Stomach (tissue), 9 donors: ENCODE data around the gene CLMP. TPM values are rescaled to one million over a fixed set of nuclear protein-coding genes. Genes with fewer than 3 reads are reported as not detected.

Experiments used
- DNase-seq, 2 donors: peaks; one replicate each; pipeline versions ENCODE4 v3.0.0 to v3.0.0-alpha.2; 2013 to 2019
- H3K27ac ChIP-seq, 5 donors: fragments of 200-600 bp in 4 of 5; sonication (generic) in 4 of 5; one replicate each; pipeline ENCODE4 v1.5.1; 2013 to 2019; ENCODE audit warnings: mild to moderate bottlenecking in 1 of 5, moderate library complexity in 1 of 5
- H3K27me3 ChIP-seq, 3 donors: fragments of 200-600 bp; sonication (generic); one replicate each; pipeline ENCODE4 v1.5.1; 2017 to 2019; ENCODE audit warnings: mixed run types in 1 of 3
- H3K36me3 ChIP-seq, 4 donors: fragments of 200-600 bp; sonication (generic); 1 replicate in 3 of 4; 2 replicates in 1 of 4; pipeline ENCODE4 v1.5.1; 2016 to 2019
- H3K4me1 ChIP-seq, 4 donors: fragments of 200-600 bp; sonication (generic); one replicate each; pipeline ENCODE4 v1.5.1; 2016 to 2019
- H3K4me3 ChIP-seq, 4 donors: fragments of 200-600 bp; sonication (generic) in 3 of 4; one replicate each; pipeline ENCODE4 v1.5.1; 2016 to 2019; ENCODE audit warnings: mild to moderate bottlenecking in 1 of 4
- H3K9me3 ChIP-seq, 4 donors: fragments of 200-600 bp; sonication (generic); one replicate each; pipeline ENCODE4 v1.5.1; 2016 to 2019
- EP300 ChIP-seq: sonication (generic); formaldehyde crosslinking; IDR thresholded peaks from one replicate; pipeline ENCODE4 v1.6.1; 2017; ENCODE audit warnings: antibody characterized with exemption
- POLR2A ChIP-seq, 4 donors: fragments of 450-650 bp; IDR thresholded peaks; one replicate each; pipeline ENCODE4 v1.6.1; 2016; ENCODE audit warnings: antibody characterized with exemption in 4 of 4, control low read depth in 2 of 4, mild to moderate bottlenecking in 1 of 4, moderate library complexity in 1 of 4
- POLR2AphosphoS5 ChIP-seq, 3 donors: sonication (generic); formaldehyde crosslinking; IDR thresholded peaks; one replicate each; pipeline ENCODE4 v1.6.1; 2016; ENCODE audit warnings: antibody characterized with exemption in 3 of 3
- WGBS, 5 donors: extraction: QIAGEN DNeasy Blood & Tissue Kit in 3 of 5; methylation state at CpG; one replicate each; pipeline versions ENCODE4 v1.1.5 to v1.1.7; 2013 to 2018; 5-methylcytosine and 5-hydroxymethylcytosine counted together
- intact Hi-C: fragments of 100-400 bp; cut with DNase I; formaldehyde crosslinking; loops from one replicate; pipeline ENCODE4 v1.15.1; 2023; ENCODE audit warnings: low total_unique reads
- polyA plus RNA-seq, 3 donors: library from polyadenylated mRNA; stranded (reverse); fragments of 200-250 nt; gene quantifications; one replicate each; pipeline ENCODE4 v1.2.3, GENCODE V29; 2013
- small RNA-seq, 4 donors: library from RNA; depleted of rRNA; stranded (forward); fragments of <200 nt; gene quantifications; one replicate each; pipeline ENCODE3, GENCODE V24; 2016
- total RNA-seq, 5 donors: library from RNA; depleted of rRNA; stranded (reverse); fragments of >200 nt; gene quantifications; one replicate each; pipeline versions ENCODE4 v1.1.0 to v1.2.3, GENCODE V29; 2014 to 2016
- TF ChIP-seq, protein P1 (sequence below), 7 experiments: fragments of 450-650 bp in 4 of 7; fragments of 200-600 bp in 3 of 7; sonication (generic) in 3 of 7; IDR thresholded peaks; one replicate each; pipeline ENCODE4 v1.5.1; 2016 to 2019; ENCODE audit warnings: antibody characterized with exemption in 7 of 7, control low read depth in 2 of 7, mild to moderate bottlenecking in 1 of 7
- donor health status: healthy with polysubstance abuse.
- donor health status: Bipolar disorder and iron deficiency.
- donor health status: healthy.

Gene CLMP
- total and polyA plus RNA-seq, 8 donors, result 4.9 to 81.2 (median 40.5) TPM

DNA sequence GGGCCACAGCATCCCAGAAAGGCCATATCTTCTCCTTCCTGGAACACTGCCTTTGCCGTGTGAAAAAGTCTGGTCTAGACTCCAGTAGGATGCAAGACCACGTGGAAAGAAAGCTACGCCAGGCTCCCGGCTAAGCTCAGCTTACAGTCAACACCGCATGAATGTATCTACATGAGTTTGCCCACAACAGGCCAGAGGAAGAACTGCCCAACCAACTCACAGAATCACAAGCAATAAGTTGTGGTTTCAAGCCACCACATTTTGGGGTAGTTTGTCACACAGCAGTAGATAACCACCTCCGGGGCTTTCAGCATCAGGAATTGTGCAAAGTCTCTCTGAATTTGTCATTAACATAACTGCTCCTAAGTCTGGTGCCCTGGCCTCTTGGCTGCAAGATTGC is 160.5 kb downstream of the CLMP start:
- DNase-seq, result no peak
- H3K27me3 ChIP-seq, result no peaks in the 10 kb centered on the region

DNA sequence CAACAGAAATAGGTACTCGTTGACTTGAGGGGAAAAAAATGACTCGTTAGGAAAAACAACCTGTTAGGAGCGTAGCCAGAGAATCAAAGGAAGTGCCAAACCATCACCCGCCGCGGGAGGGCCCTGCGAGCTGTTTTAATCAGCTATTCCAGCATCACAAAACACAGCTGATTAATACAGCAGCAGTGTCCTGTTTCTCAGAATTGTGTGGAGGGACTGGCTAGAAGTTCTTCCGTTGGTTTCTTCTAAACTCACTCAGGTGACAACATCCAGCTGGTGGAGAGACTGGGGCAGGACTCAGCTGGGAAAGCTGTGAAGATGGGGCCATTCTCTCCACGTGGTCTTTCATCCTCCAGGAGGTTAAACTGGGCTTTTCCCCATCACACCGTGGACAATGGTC is 161.2 kb downstream of the CLMP start:
- intact Hi-C loops, result no loop called here
- 44 to 53% (median 52%) methylated on average over 10 of the region's 10 CpGs for WGBS, 5 donors

More for the DNA sequence above, 160.5 kb downstream of the CLMP start:
- Histone ChIP-seq H3K4me3 (no peak overlapping the region), H3K27ac (no peak overlapping the region), H3K9me3 (no peaks in the 10 kb centered on the region), H3K4me1 (no peaks in the 10 kb centered on the region), H3K36me3 (no peaks in the 10 kb centered on the region)
- WGBS, 5 donors, result 75 to 90% (median 78%) methylated on average over 5 to 6 of the region's 6 CpGs
- TF ChIP-seq POLR2AphosphoS5 (IDR thresholded peaks at IDR 0.05) (no peak), EP300 (no peak), POLR2A (IDR thresholded peaks at IDR 0.05) (no peak)
- TF ChIP-seq, protein P1, sequence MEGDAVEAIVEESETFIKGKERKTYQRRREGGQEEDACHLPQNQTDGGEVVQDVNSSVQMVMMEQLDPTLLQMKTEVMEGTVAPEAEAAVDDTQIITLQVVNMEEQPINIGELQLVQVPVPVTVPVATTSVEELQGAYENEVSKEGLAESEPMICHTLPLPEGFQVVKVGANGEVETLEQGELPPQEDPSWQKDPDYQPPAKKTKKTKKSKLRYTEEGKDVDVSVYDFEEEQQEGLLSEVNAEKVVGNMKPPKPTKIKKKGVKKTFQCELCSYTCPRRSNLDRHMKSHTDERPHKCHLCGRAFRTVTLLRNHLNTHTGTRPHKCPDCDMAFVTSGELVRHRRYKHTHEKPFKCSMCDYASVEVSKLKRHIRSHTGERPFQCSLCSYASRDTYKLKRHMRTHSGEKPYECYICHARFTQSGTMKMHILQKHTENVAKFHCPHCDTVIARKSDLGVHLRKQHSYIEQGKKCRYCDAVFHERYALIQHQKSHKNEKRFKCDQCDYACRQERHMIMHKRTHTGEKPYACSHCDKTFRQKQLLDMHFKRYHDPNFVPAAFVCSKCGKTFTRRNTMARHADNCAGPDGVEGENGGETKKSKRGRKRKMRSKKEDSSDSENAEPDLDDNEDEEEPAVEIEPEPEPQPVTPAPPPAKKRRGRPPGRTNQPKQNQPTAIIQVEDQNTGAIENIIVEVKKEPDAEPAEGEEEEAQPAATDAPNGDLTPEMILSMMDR (IDR thresholded peaks at IDR 0.05), result no peak
- intact Hi-C loops, result no loop called here

DNA sequence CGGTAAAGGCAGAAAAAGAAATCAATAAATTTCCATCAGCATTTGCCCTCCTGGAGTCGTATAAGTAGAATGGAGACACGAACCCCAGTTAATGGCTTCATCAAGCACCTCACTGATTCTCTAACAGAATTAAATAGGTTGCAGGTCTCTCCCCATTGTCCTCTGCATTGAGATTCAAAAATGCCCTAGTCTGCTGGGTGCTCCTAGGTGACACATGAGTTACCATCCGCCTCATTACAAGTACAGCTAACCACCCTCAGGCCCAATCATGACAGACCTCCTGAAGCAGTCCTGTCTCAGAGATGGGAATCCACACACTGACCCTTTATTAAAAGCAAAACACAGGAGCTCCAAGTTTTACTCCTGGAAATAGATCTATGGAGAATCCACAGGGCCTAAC is 164.5 kb downstream of the CLMP start:
- TF ChIP-seq, protein P1 (IDR thresholded peaks at IDR 0.05), result no peak
- no peak for TF ChIP-seq POLR2AphosphoS5 (IDR thresholded peaks at IDR 0.05)
- TF ChIP-seq POLR2A (IDR thresholded peaks at IDR 0.05), result no peak
- no peak for TF ChIP-seq EP300
- DNase-seq, result no peak
- H3K4me1 ChIP-seq, result no peaks in the 10 kb centered on the region
- WGBS, 5 donors, result 53 to 67% (median 61%) methylated on average over 4 of the region's 4 CpGs
- intact Hi-C loops, result no loop called here
- no peak overlapping the region for H3K27ac ChIP-seq
- no peaks in the 10 kb centered on the region for H3K36me3 ChIP-seq
- no peak overlapping the region for H3K4me3 ChIP-seq
- peaks cover 0 to 7% (median 0%) of the 10 kb centered on the region in 3 donors for H3K27me3 ChIP-seq
- no peaks in the 10 kb centered on the region for H3K9me3 ChIP-seq

More for the DNA sequence above, 161.2 kb downstream of the CLMP start:
- TF ChIP-seq EP300, result no peak
- no peak for TF ChIP-seq POLR2A (IDR thresholded peaks at IDR 0.05)
- TF ChIP-seq, protein P1 (IDR thresholded peaks at IDR 0.05), result no peak
- TF ChIP-seq POLR2AphosphoS5 (IDR thresholded peaks at IDR 0.05), result no peak
- H3K9me3 ChIP-seq, result no peaks in the 10 kb centered on the region
- DNase-seq, result no peak
- no peak overlapping the region for H3K4me3 ChIP-seq
- H3K27me3 ChIP-seq, result no peaks in the 10 kb centered on the region
- H3K27ac ChIP-seq, result no peak overlapping the region
- H3K36me3 ChIP-seq, result no peaks in the 10 kb centered on the region
- H3K4me1 ChIP-seq, result no peaks in the 10 kb centered on the region

DNA sequence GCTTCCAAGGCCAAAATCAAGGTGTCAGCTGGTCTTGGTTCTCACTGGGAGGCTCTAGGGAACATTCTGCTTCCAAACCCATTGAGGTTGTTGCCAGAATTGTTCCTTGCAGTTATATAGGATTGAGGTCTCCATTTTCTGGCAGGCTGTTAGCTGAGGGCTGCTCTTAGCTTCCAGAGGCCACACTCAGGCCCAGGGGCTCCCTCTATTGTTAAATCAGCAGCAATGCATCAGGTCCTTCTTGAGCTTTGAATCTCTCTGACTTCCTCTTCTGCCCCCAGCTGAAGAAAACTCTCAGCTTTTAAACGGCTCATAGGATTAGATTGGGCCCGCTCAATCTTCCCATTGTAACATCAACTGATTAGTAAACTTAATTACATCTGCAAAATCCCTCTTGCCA is 174.1 kb downstream of the CLMP start:
- Histone ChIP-seq H3K27me3 (peaks cover 0 to 30% (median 0%) of the 10 kb centered on the region in 3 donors), H3K4me3 (no peak overlapping the region), H3K27ac (no peak overlapping the region), H3K4me1 (peaks cover 0 to 8% (median 3%) of the 10 kb centered on the region in 4 donors), H3K9me3 (no peaks in the 10 kb centered on the region), H3K36me3 (no peaks in the 10 kb centered on the region)
- intact Hi-C loops, result loop anchor here (5.0 kb wide), 1 partner anchor 159 kb away; no protein-coding TSS in a partner anchor
- peak in 1 of 2 donors; percentile 56 for DNase-seq
- WGBS, 5 donors, result 33 to 55% (median 41%) methylated on average over 2 of the region's 2 CpGs
- TF ChIP-seq POLR2A (IDR thresholded peaks at IDR 0.05), result no peak
- TF ChIP-seq, protein P1 (IDR thresholded peaks at IDR 0.05), result peak in 2 of 7 experiments; percentile 8 to 10
- no peak for TF ChIP-seq POLR2AphosphoS5 (IDR thresholded peaks at IDR 0.05)

Small RNAs within 50 kb of the gene (small RNA-seq; reads per million reads assigned to genes)
- 0 reads per million in 4 donors for gene RPL31P47
- 0 reads per million in 4 donors for gene SNORD14C
- 0 reads per million in 4 donors for gene SNORD14D
- 126 to 263 (median 191) reads per million in 4 donors for gene SNORD14E

Other genes with a start within 250 kb of the CLMP start
- gene BSX, start 213.4 kb downstream of the CLMP start, total RNA-seq, result not detected
- gene BSX, start 213.4 kb downstream of the CLMP start, polyA plus RNA-seq, result not detected
- gene HSPA8, start 133.1 kb downstream of the CLMP start, total RNA-seq, result 1,000 to 10,000 TPM in 1 of 5 donors, 100 to 1,000 TPM in 4; 380 to 1,244 (median 728) TPM
- 100 to 1,000 TPM; 187 to 666 (median 428) TPM for gene HSPA8, start 133.1 kb downstream of the CLMP start, polyA plus RNA-seq
- 10 to 100 TPM in 4 of 5 donors, under 1 TPM in 1; 0.58 to 39.7 (median 19.3) TPM for gene GRAMD1B, start 235.0 kb upstream of the CLMP start, total RNA-seq
- gene GRAMD1B, start 235.0 kb upstream of the CLMP start, polyA plus RNA-seq, result 1 to 10 TPM; 3.8 to 5.1 (median 4.5) TPM